ENCODE measurements around the gene IGFL2.
"Not testable (repeated sequence)": the region's sequence is repeated elsewhere in the genome, so short reads cannot be mapped to it uniquely, and the experiment has no call there.

IGFL2 gene

DNA sequence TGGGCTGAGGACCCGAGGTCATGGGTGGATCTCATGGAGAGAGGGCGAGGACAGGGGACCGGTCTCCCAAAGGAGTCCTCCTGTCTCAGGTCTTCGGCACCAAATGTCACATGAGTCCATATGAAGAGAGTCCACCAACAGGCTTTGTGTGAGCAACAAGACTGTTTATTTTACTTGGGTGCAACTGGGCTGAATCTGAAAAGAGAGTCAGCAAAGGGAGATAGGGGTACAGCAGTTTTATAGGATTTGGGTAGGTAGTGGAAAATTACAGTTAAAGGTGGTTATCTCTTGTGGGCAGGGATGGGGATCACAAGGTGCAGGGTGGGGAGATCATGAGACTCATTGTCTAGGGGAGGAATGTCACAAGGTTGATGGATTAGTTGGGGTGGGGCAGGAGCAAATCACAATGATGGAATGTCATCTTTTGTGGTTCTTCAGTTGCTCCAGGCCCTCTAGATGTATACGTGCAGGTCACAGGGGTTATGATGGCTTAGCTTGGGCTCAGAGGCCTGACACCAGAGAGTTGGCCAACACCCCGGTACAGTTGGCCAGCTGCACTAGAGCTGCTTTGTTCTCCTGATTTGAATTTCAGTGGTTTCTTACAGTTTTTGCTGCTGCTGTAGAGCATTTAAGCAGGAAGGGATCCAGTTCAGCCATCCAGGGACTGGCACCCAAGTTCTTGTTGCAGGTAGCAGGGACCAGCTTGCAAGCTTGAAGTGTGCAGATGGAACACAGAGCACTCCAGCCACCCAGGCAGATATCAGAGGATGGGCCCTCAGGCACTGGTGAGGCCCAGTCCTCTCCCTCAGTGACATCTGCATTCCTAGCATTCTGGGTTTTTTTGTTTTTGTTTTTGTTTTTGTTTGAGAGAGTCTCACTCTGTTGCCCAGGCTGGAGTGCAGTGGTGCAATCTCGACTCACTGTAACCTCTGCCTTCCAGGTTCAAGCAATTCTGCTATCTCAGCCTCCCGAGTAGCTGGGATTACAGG lies 55.1 kb downstream of the IGFL2 start:
- no peaks in the 10 kb centered on the region for H3K4me1 ChIP-seq (ENCODE audit: control insufficient read depth in 1 of 2, insufficient read depth in 2 of 2, low read length in 2 of 2)
- H3K36me3 ChIP-seq (ENCODE audit: control insufficient read depth in 1 of 2, insufficient read depth in 2 of 2, low read length in 2 of 2) = no peaks in the 10 kb centered on the region
- H3K9me3 ChIP-seq (ENCODE audit: control insufficient read depth in 1 of 2, low read length in 2 of 2) = no peaks in the 10 kb centered on the region
- no peak overlapping the region for H3K27ac ChIP-seq (ENCODE audit: low read length)
- H3K4me3 ChIP-seq (ENCODE audit: low read depth in 1 of 2, low read length in 2 of 2) = no peak overlapping the region
- H3K27me3 ChIP-seq (ENCODE audit: low read depth, low read length) = no peaks in the 10 kb centered on the region

DNA sequence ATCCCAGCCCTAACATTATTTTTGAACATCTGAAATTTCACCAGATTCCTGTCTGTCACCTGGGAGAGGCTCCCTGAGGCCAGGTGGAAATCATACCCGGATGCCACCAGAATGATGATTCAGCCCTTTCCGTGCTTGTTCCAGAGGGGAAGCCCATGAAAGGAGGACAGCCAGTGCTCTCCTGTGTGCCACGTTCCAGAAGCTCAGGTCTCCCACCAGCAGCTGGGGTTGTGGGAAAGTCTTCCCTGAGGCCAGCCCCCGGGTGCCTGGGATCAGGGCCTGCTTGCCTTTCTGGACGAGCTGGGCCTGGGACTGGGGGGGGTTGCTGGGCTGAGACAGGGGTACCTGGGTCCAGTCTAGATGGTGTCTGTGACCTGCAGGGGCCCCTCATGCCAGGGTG lies 56.0 kb downstream of the IGFL2 start:
- Histone ChIP-seq H3K4me3 (ENCODE audit: low read depth in 1 of 2, low read length in 2 of 2) (no peak overlapping the region), H3K27ac (ENCODE audit: low read length) (no peak overlapping the region), H3K27me3 (ENCODE audit: low read depth, low read length) (no peaks in the 10 kb centered on the region), H3K4me1 (ENCODE audit: control insufficient read depth in 1 of 2, insufficient read depth in 2 of 2, low read length in 2 of 2) (no peaks in the 10 kb centered on the region), H3K9me3 (ENCODE audit: control insufficient read depth in 1 of 2, low read length in 2 of 2) (no peaks in the 10 kb centered on the region), H3K36me3 (ENCODE audit: control insufficient read depth in 1 of 2, insufficient read depth in 2 of 2, low read length in 2 of 2) (no peaks in the 10 kb centered on the region)

DNA sequence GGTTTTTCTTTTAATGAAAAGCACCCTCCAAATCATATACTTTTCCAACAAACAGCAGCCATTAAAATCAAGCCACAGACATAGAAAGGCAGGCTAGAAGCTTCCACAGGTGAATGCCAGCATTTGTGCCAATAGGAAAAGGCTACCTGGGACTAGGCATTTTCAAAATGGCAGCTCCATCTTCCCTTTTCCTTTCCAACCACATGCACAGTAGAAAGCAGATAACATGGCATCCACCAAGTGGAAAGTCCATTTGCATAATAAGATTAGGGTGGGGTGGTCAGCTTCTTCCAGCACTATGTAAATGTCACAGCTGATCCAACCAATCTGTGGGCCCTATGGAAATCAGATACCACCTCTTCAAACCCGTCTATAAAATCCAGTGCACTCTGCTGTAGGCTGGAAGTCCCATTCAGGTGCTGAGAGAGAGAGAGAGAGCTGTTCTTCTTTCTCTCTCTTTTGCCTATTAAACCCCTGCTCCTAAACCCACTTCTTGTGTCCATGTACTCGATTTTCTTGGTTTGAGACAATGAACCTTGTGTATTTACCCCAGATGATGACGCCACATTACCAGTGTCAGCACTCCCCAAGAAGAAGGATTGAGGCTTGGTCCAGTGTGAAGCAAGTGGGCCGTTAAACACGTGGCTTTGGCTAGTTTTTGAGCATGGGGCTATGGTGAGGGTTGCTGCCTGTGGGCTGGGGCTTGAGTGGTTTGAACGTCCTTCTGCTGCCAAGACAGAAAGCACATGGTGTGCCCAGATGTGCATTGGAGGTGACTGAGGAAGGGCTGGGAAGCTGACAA lies 57.3 kb downstream of the IGFL2 start:
- Histone ChIP-seq H3K4me1 (ENCODE audit: control insufficient read depth in 1 of 2, insufficient read depth in 2 of 2, low read length in 2 of 2) (no peaks in the 10 kb centered on the region), H3K27me3 (ENCODE audit: low read depth, low read length) (no peaks in the 10 kb centered on the region), H3K36me3 (ENCODE audit: control insufficient read depth in 1 of 2, insufficient read depth in 2 of 2, low read length in 2 of 2) (no peaks in the 10 kb centered on the region), H3K4me3 (ENCODE audit: low read depth in 1 of 2, low read length in 2 of 2) (no peak overlapping the region), H3K27ac (ENCODE audit: low read length) (no peak overlapping the region), H3K9me3 (ENCODE audit: control insufficient read depth in 1 of 2, low read length in 2 of 2) (no peaks in the 10 kb centered on the region)

DNA sequence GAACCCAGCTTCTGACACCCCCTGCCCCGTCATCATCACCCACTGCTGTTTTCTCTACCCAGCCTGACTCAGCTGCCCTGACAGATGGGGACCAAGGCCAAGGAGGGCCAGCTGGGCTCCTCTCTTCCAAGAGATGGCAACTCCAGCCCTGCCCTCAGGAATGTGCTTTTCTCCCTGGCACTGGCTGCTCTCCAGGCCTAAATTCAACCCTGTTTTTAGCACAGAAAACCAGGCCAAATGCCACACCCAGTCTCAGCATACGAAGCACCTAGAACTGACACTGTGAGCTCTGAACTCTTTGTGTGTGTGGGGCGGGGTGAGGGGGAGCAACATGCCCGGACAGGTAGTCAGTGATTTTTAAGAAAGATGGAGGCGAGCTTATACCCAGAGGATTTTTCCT lies 58.1 kb downstream of the IGFL2 start:
- H3K9me3 ChIP-seq (ENCODE audit: control insufficient read depth in 1 of 2, low read length in 2 of 2) = no peaks in the 10 kb centered on the region
- H3K4me3 ChIP-seq (ENCODE audit: low read depth in 1 of 2, low read length in 2 of 2) = no peak overlapping the region
- H3K36me3 ChIP-seq (ENCODE audit: control insufficient read depth in 1 of 2, insufficient read depth in 2 of 2, low read length in 2 of 2) = no peaks in the 10 kb centered on the region
- no peak overlapping the region for H3K27ac ChIP-seq (ENCODE audit: low read length)
- H3K4me1 ChIP-seq (ENCODE audit: control insufficient read depth in 1 of 2, insufficient read depth in 2 of 2, low read length in 2 of 2) = no peaks in the 10 kb centered on the region
- H3K27me3 ChIP-seq (ENCODE audit: low read depth, low read length) = no peaks in the 10 kb centered on the region

DNA sequence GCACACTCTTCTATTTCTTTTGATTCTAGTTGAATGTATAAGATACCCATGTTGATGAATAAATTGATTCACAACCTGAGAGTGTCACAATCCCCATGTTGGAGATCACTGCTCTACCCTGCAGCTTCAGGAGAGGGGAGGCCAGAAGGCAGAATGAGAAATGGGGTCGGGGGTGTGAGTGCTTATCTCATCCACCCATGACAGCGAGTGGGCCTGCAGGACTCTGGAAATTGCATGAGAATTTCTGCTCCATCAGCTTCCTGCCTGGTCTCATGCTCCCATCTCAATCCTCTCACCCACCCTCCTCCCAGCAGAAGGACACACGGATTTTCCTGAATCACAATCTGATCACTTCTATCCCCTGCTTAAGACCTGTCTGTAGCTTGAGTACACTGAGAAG lies 58.6 kb downstream of the IGFL2 start:
- Histone ChIP-seq H3K9me3 (ENCODE audit: control insufficient read depth in 1 of 2, low read length in 2 of 2) (no peaks in the 10 kb centered on the region), H3K4me1 (ENCODE audit: control insufficient read depth in 1 of 2, insufficient read depth in 2 of 2, low read length in 2 of 2) (no peaks in the 10 kb centered on the region), H3K36me3 (ENCODE audit: control insufficient read depth in 1 of 2, insufficient read depth in 2 of 2, low read length in 2 of 2) (no peaks in the 10 kb centered on the region), H3K27ac (ENCODE audit: low read length) (no peak overlapping the region), H3K4me3 (ENCODE audit: low read depth in 1 of 2, low read length in 2 of 2) (no peak overlapping the region), H3K27me3 (ENCODE audit: low read depth, low read length) (no peaks in the 10 kb centered on the region)

DNA sequence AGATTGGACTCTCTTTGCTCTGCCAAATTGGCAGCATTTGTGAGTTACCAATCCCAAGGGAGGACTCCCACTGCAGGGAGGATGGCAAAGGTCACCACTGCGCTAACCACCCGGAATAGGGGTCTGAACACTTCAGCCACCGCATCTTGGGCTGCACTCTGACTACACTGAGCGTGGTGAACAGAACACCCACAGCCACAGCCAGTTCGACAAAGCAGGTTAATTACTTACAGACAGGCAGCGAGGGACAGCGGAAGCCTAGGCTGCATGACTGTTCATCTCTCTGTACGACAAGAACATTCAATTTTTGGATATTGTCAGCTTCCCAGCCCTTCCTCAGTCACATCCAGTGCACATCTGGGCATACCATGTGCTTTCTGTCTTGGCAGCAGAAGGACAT lies 59.8 kb downstream of the IGFL2 start:
- H3K27me3 ChIP-seq (ENCODE audit: low read depth, low read length); H3K9me3 ChIP-seq (ENCODE audit: control insufficient read depth in 1 of 2, low read length in 2 of 2); H3K27ac ChIP-seq (ENCODE audit: low read length); H3K4me1 ChIP-seq (ENCODE audit: control insufficient read depth in 1 of 2, insufficient read depth in 2 of 2, low read length in 2 of 2); H3K4me3 ChIP-seq (ENCODE audit: low read depth in 1 of 2, low read length in 2 of 2); H3K36me3 ChIP-seq (ENCODE audit: control insufficient read depth in 1 of 2, insufficient read depth in 2 of 2, low read length in 2 of 2): not testable (repeated sequence)

DNA sequence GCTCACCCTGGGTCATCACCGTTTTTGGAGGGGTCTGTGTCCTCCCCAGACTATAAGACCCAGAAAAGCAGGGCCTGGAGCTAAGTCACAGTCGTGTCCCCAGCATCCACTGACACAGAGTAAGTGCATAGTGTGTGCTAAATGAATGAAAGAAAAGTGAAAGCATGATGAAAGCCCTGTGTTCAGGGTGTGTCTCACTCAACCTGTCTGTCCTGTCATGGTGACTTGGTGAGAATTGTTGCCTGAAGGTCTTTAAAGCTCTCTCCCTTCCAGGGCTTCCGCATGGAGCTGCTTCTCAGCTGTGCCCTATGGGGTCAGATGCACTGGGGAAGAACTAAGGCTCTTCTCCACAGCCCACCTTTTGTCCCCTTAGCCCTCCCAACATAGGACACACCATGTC lies 61.0 kb downstream of the IGFL2 start:
- no peaks in the 10 kb centered on the region for H3K4me1 ChIP-seq (ENCODE audit: control insufficient read depth in 1 of 2, insufficient read depth in 2 of 2, low read length in 2 of 2)
- H3K9me3 ChIP-seq (ENCODE audit: control insufficient read depth in 1 of 2, low read length in 2 of 2) = no peaks in the 10 kb centered on the region
- H3K27ac ChIP-seq (ENCODE audit: low read length) = no peak overlapping the region
- no peaks in the 10 kb centered on the region for H3K27me3 ChIP-seq (ENCODE audit: low read depth, low read length)
- H3K4me3 ChIP-seq (ENCODE audit: low read depth in 1 of 2, low read length in 2 of 2) = no peak overlapping the region
- H3K36me3 ChIP-seq (ENCODE audit: control insufficient read depth in 1 of 2, insufficient read depth in 2 of 2, low read length in 2 of 2) = no peaks in the 10 kb centered on the region

DNA sequence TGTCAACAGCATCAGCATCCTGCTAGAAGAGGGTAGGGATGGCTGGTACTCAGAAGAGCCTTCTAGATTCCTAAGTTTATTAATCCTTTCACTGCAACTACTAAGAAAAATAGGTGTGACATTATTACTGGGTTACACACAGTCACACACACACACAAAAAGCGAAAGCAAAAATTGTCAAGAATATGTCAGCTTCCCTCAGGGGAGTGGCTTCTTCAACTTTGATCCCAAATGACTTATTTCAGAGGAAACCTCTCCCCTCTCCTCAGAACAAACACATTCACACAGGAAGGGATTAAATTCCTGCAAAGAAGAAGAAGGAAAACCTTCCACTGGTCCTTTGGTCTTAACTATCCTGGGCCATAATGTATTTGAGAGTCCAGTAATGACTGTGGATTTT lies 61.4 kb downstream of the IGFL2 start:
- H3K27ac ChIP-seq (ENCODE audit: low read length) = no peak overlapping the region
- H3K4me3 ChIP-seq (ENCODE audit: low read depth in 1 of 2, low read length in 2 of 2) = no peak overlapping the region
- H3K36me3 ChIP-seq (ENCODE audit: control insufficient read depth in 1 of 2, insufficient read depth in 2 of 2, low read length in 2 of 2) = no peaks in the 10 kb centered on the region
- H3K27me3 ChIP-seq (ENCODE audit: low read depth, low read length) = no peaks in the 10 kb centered on the region
- H3K9me3 ChIP-seq (ENCODE audit: control insufficient read depth in 1 of 2, low read length in 2 of 2) = no peaks in the 10 kb centered on the region
- no peaks in the 10 kb centered on the region for H3K4me1 ChIP-seq (ENCODE audit: control insufficient read depth in 1 of 2, insufficient read depth in 2 of 2, low read length in 2 of 2)

DNA sequence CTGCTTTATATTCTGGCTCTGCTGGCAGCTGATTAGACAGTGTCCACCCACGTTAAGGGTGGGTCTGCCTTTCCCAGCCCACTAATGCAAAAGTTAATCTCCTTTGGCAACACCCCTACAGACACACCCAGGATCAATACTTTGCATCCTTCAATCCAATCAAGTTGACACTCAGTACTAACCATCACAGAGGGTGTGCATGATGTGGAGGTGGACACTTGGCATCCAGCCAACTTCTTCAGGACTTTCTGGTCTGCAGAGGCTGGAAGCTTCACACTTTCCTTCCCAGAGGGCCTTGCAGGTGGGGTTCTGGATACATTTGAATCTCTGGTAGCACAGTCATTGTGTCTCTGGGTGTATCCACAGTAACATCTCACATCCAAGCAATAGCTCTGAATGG lies 62.6 kb downstream of the IGFL2 start:
- no peak overlapping the region for H3K27ac ChIP-seq (ENCODE audit: low read length)
- H3K9me3 ChIP-seq (ENCODE audit: control insufficient read depth in 1 of 2, low read length in 2 of 2) = no peaks in the 10 kb centered on the region
- no peaks in the 10 kb centered on the region for H3K4me1 ChIP-seq (ENCODE audit: control insufficient read depth in 1 of 2, insufficient read depth in 2 of 2, low read length in 2 of 2)
- H3K4me3 ChIP-seq (ENCODE audit: low read depth in 1 of 2, low read length in 2 of 2) = no peak overlapping the region
- no peaks in the 10 kb centered on the region for H3K27me3 ChIP-seq (ENCODE audit: low read depth, low read length)
- no peaks in the 10 kb centered on the region for H3K36me3 ChIP-seq (ENCODE audit: control insufficient read depth in 1 of 2, insufficient read depth in 2 of 2, low read length in 2 of 2)
